GM23248 (cell line): ENCODE measurements around the gene SUGCT. TPM values are rescaled to one million over a fixed set of nuclear protein-coding genes. Genes with fewer than 3 reads are reported as not detected.
"Not testable (repeated sequence)": the region's sequence is repeated elsewhere in the genome, so short reads cannot be mapped to it uniquely, and the experiment has no call there.

Experiments used
- DNase-seq: peaks from one replicate; pipeline ENCODE4 v3.0.0-alpha.2; 2015
- H2AFZ ChIP-seq: fragments of 200-600 bp; sonication (generic); 2 replicates; pipeline ENCODE4 v1.6.1; 2016; ENCODE audit warnings: antibody characterized with exemption
- H3F3A ChIP-seq: fragments of 200-600 bp; sonication (generic); 2 replicates; pipeline ENCODE4 v1.6.1; 2016; ENCODE audit warnings: mild to moderate bottlenecking, antibody characterized with exemption, mixed run types; ENCODE audit not compliant: insufficient read depth
- H3K27ac ChIP-seq: fragments of 200-600 bp; sonication (generic); 2 replicates; pipeline ENCODE4 v1.5.1; 2016; ENCODE audit warnings: mild to moderate bottlenecking
- H3K27me3 ChIP-seq: fragments of 200-600 bp; sonication (generic); replicated peaks from 2 replicates; pipeline ENCODE4 v1.6.1; 2016; ENCODE audit warnings: mild to moderate bottlenecking; ENCODE audit not compliant: insufficient read depth
- H3K36me3 ChIP-seq: fragments of 200-600 bp; sonication (generic); 2 replicates; pipeline ENCODE4 v1.6.1; 2016; ENCODE audit warnings: low read depth, mild to moderate bottlenecking
- H3K4me1 ChIP-seq: fragments of 200-600 bp; sonication (generic); 2 replicates; pipeline ENCODE4 v1.6.1; 2016; ENCODE audit warnings: mild to moderate bottlenecking; ENCODE audit not compliant: insufficient read depth
- H3K4me2 ChIP-seq: fragments of 200-600 bp; sonication (generic); one replicate; pipeline ENCODE4 v1.6.1; 2016; ENCODE audit warnings: mild to moderate bottlenecking; ENCODE audit not compliant: unreplicated experiment
- H3K4me3 ChIP-seq: fragments of 200-600 bp; sonication (generic); 2 replicates; pipeline ENCODE4 v1.5.1; 2016; ENCODE audit warnings: mild to moderate bottlenecking
- H3K79me2 ChIP-seq: fragments of 200-600 bp; sonication (generic); 2 replicates; pipeline ENCODE4 v1.6.1; 2016; ENCODE audit warnings: mild to moderate bottlenecking; ENCODE audit not compliant: insufficient read depth
- H3K9ac ChIP-seq: fragments of 200-600 bp; sonication (generic); 2 replicates; pipeline ENCODE4 v1.6.1; 2016; ENCODE audit warnings: mild to moderate bottlenecking
- H3K9me2 ChIP-seq: fragments of 200-600 bp; sonication (generic); 2 replicates; pipeline ENCODE4 v1.6.1; 2016; ENCODE audit warnings: mixed run types, mild to moderate bottlenecking, moderate library complexity; ENCODE audit not compliant: insufficient read depth
- H3K9me3 ChIP-seq: fragments of 200-600 bp; sonication (generic); one replicate; pipeline ENCODE4 v1.6.1; 2017; ENCODE audit warnings: low read depth
- H4K20me1 ChIP-seq: fragments of 200-600 bp; sonication (generic); 2 replicates; pipeline ENCODE4 v1.6.0; 2016; ENCODE audit not compliant: insufficient read depth
- EZH2 ChIP-seq: fragments of 200-600 bp; sonication (generic); IDR thresholded peaks from 2 replicates; pipeline ENCODE4 v1.6.1; 2018; ENCODE audit warnings: antibody characterized with exemption, mild to moderate bottlenecking; ENCODE audit not compliant: insufficient read depth, poor library complexity, severe bottlenecking
- EZH2phosphoT487 ChIP-seq: fragments of 200-600 bp; sonication (generic); IDR thresholded peaks from 2 replicates; pipeline ENCODE4 v1.6.1; 2018; ENCODE audit warnings: antibody characterized with exemption, moderate library complexity, mild to moderate bottlenecking, low read depth; ENCODE audit not compliant: insufficient read depth
- WGBS, 2 experiments: methylation state at CpG; one replicate each; pipeline ENCODE4 v1.1.6; 2015 to 2017; ENCODE audit warnings: low lambda C conversion rate in 2 of 2, low coverage in 1 of 2; ENCODE audit errors: missing lambda C conversion rate in 2 of 2; 5-methylcytosine and 5-hydroxymethylcytosine counted together
- in situ Hi-C: fragments of 300-500 bp; cut with MboI; formaldehyde crosslinking; loops from 2 replicates; pipeline ENCODE4 v1.15.0; 2020
- polyA plus RNA-seq: library from polyadenylated mRNA; unstranded; fragments of >200 nt; fragmentation: Nextera tagmentation; extraction: Ambion mirVana; gene quantifications from 2 replicates; pipeline ENCODE4 v1.2.1, GENCODE V29; 2016
- total RNA-seq: library from RNA; depleted of rRNA; stranded (reverse); fragments of >200 nt; shearing (Covaris generic); gene quantifications from 2 replicates; pipeline ENCODE4 v1.2.3, GENCODE V29; 2014

SUGCT gene
- total and polyA plus RNA-seq, 2 experiments from 2014 or later: 2.2 to 7.1 TPM

DNA sequence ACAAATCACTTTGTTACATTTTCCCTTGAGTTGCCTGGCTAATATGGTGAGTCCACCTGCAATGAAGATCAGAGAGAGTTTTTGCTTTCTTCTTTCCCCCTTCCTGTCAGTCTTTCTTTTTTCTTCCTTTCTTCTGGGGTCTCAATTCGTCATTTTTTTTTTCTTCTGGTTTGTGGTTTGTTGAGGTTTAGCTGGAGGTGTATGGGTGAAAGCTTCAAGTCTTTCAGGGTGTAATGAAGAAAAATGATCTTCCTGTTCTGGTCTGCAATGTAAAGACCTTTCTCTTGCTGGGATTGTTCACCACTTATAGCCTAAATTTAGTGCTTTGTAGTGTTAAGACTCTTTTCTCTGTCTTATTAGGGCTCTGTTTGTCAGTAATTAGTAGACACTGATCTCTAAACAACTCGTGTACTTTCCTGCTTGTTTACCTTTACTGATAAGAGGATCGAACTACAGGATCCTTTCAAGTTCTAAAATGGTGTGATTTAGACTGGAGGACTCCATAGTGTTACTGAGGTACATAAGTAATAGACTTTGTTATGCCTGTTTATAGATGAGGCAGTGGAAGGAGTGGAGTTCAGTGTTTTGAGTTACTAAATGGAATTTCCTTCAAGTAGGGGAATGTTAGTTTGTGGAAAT, 129.1 kb downstream of the SUGCT start:
- no peak overlapping the region for H3K9ac ChIP-seq
- in situ Hi-C loops: no loop called here
- WGBS, 2 experiments: 64 to 67% methylated on average over 3 of the region's 3 CpGs
- no peak overlapping the region for H3K27ac ChIP-seq
- no peak overlapping the region for H3K4me2 ChIP-seq
- no peaks in the 10 kb centered on the region for H3K79me2 ChIP-seq
- no peaks in the 10 kb centered on the region for H3K27me3 ChIP-seq
- no peak for DNase-seq
- no peaks in the 10 kb centered on the region for H3K4me1 ChIP-seq
- H3K4me3 ChIP-seq: no peak overlapping the region
- no peaks in the 10 kb centered on the region for H3K9me3 ChIP-seq
- H3K36me3 ChIP-seq: no peaks in the 10 kb centered on the region
- no peaks in the 10 kb centered on the region for H3F3A ChIP-seq
- H3K9me2 ChIP-seq: no peaks in the 10 kb centered on the region
- H4K20me1 ChIP-seq: no peaks in the 10 kb centered on the region
- TF ChIP-seq EZH2 (no peak), EZH2phosphoT487 (no peak)
- no peak overlapping the region for H2AFZ ChIP-seq

DNA sequence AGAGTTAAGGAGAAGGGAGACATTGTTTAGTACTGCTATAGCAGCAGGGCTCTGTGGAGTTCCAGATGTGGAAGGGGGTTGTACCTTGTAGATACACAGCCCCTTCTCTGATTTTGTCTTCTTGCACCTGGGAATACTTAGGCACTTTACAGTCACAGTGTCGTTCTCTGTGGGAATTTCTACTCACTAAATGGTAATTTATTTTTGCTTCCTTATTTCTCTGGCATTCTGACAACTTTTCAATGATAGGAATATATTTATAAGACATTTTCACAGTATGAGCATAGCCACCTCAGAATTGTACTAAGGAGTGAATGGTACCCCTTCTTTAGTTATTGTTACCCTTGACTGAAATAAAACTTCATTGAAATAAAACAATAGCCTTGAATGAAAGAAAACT, 132.8 kb downstream of the SUGCT start:
- no peak overlapping the region for H3K27ac ChIP-seq
- H3K79me2 ChIP-seq: no peaks in the 10 kb centered on the region
- TF ChIP-seq EZH2: no peak
- no peak for TF ChIP-seq EZH2phosphoT487
- H3K36me3 ChIP-seq: no peaks in the 10 kb centered on the region
- no peaks in the 10 kb centered on the region for H3K9me3 ChIP-seq
- DNase-seq: no peak
- WGBS, 2 experiments: 65 to 68% methylated on average over 1 of the region's 1 CpG
- no peaks in the 10 kb centered on the region for H3K4me1 ChIP-seq
- no peak overlapping the region for H3K9ac ChIP-seq
- no peak overlapping the region for H3K4me2 ChIP-seq
- in situ Hi-C loops: no loop called here
- H3K27me3 ChIP-seq: no peaks in the 10 kb centered on the region
- H3K9me2 ChIP-seq: no peaks in the 10 kb centered on the region
- H3K4me3 ChIP-seq: no peak overlapping the region
- H2AFZ ChIP-seq: no peak overlapping the region
- no peaks in the 10 kb centered on the region for H3F3A ChIP-seq
- no peaks in the 10 kb centered on the region for H4K20me1 ChIP-seq

DNA sequence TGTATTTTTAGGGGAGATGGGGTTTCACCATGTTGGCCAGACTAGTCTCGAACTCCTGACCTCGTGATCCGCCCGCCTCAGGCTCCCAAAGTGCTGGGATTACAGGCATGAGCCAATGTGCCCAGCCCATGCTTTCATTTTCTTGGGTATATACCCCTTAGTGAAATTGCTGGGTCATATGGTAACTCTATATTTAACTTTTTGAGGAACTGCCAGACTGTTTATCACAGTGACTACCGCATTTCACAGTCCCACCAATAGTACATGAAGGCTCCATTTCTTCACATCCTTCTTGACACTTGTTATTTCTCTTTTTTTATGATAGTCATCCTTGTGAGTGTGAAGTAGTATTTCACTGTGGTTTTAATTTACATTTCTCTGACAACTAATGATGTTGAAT, 134.0 kb downstream of the SUGCT start:
- H3K27ac ChIP-seq, H3K79me2 ChIP-seq, DNase-seq, H3K4me3 ChIP-seq, H3K36me3 ChIP-seq, H3F3A ChIP-seq, H3K4me2 ChIP-seq, H2AFZ ChIP-seq, H3K27me3 ChIP-seq, H3K9ac ChIP-seq, H3K9me2 ChIP-seq, H3K9me3 ChIP-seq, H4K20me1 ChIP-seq, in situ Hi-C loops, H3K4me1 ChIP-seq: not testable (repeated sequence)
- WGBS, 2 experiments: 88 to 94% methylated on average over 5 of the region's 5 CpGs

DNA sequence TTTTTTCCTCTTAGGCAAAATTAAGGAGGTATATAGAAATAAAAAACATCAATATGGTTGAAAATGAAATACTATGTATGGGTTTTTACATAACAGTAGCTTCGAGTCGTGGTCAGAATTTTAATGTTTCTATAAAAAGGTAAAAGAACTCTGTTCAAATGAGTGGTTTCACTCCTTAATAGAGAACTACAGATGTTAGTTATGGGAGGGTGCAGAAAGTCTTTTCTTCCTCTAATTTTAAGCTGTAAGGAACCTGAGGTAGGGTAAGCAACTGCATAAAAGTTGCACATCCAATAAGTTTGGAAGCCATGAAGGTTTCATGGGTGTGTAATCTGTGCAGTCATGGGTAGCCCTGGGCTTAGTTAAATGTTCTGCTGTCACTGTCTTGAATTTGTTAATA, 141.3 kb downstream of the SUGCT start:
- Histone ChIP-seq H3F3A (no peaks in the 10 kb centered on the region), H4K20me1 (no peaks in the 10 kb centered on the region), H3K9me2 (no peaks in the 10 kb centered on the region), H3K9me3 (no peaks in the 10 kb centered on the region), H3K9ac (no peak overlapping the region), H2AFZ (no peak overlapping the region), H3K4me2 (no peak overlapping the region), H3K27me3 (no peaks in the 10 kb centered on the region), H3K4me3 (no peak overlapping the region), H3K27ac (no peak overlapping the region), H3K36me3 (no peaks in the 10 kb centered on the region), H3K4me1 (no peaks in the 10 kb centered on the region), H3K79me2 (no peaks in the 10 kb centered on the region)
- in situ Hi-C loops: no loop called here
- DNase-seq: no peak
- WGBS, 2 experiments: 71 to 86% methylated on average over 2 of the region's 2 CpGs
- TF ChIP-seq EZH2phosphoT487: no peak
- TF ChIP-seq EZH2: no peak

DNA sequence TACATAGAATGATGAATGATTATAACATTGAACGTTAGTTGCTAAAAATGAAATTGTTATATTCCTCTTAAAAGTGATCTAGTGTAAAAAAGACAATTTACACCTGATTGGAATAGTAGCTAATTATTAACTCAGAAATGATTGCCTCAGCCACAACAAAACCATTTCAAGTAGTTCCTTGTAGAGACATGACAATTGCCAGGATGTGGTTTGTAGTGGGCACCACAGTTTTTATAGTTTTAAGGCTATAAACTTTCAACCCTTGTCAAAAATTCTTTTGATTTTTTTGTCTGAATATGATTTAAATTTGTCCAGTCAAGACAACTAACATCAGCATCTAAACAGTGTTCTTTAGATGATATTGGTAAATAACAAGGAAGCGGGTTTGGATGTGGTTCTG, 145.2 kb downstream of the SUGCT start:
- no peak for DNase-seq
- H3K4me2 ChIP-seq: no peak overlapping the region
- no peaks in the 10 kb centered on the region for H3K79me2 ChIP-seq
- no peak overlapping the region for H3K9ac ChIP-seq
- no peaks in the 10 kb centered on the region for H3K9me3 ChIP-seq
- no peaks in the 10 kb centered on the region for H3K4me1 ChIP-seq
- H3K4me3 ChIP-seq: no peak overlapping the region
- no peaks in the 10 kb centered on the region for H4K20me1 ChIP-seq
- WGBS, 2 experiments: 35 to 36% methylated on average over 2 of the region's 2 CpGs
- no peaks in the 10 kb centered on the region for H3K27me3 ChIP-seq
- H3F3A ChIP-seq: no peaks in the 10 kb centered on the region
- H3K27ac ChIP-seq: no peak overlapping the region
- no peak overlapping the region for H2AFZ ChIP-seq
- TF ChIP-seq EZH2 (no peak), EZH2phosphoT487 (no peak)
- H3K36me3 ChIP-seq: no peaks in the 10 kb centered on the region
- in situ Hi-C loops: no loop called here
- no peaks in the 10 kb centered on the region for H3K9me2 ChIP-seq
